HepG2 (cell line): ENCODE data around the gene CAPN9. TPM values are rescaled to one million over a fixed set of nuclear protein-coding genes. Genes with fewer than 3 reads are reported as not detected.

Experiments
- ATAC-seq: fragments of 200-7000 bp; cut with Tn5 transposase; 3 replicates; pipeline ENCODE4 v1.9.1; 2020; ENCODE audit warnings: mild to moderate bottlenecking, moderate library complexity
- BruUV-seq: library from RNA; stranded (reverse); fragments of 400-500 nt; replicated peaks from 2 replicates; lab custom pipeline; 2021; lab: Mats Ljungman, UMichigan
- CTCF ChIA-PET: fragments of 300-600 bp; formaldehyde crosslinking; extraction: SDS; loops from one replicate; lab custom pipeline; 2021; ENCODE audit warnings: low total read pairs, inconsistent platforms, low intra/inter-chr PET ratio; lab: Yijun Ruan, JAX
- POLR2A ChIA-PET: fragments of 350-600 bp; sonication (Branson Sonifier 250); formaldehyde crosslinking; loops from one replicate; lab custom pipeline; 2020; ENCODE audit warnings: antibody characterized with exemption, inconsistent platforms; lab: Yijun Ruan, JAX
- DNase-seq: peaks from one replicate; pipeline ENCODE4 v3.0.0-alpha.2; 2015; ENCODE audit warnings: low spot score
- FAIRE-seq: peaks from 3 replicates; lab custom pipeline; 2011; peaks lifted over from hg19 to GRCh38; lab: Jason Lieb, UNC
- H2AFZ ChIP-seq: one replicate; pipeline ENCODE4 v1.6.1; 2011; ENCODE audit warnings: low read length, inconsistent platforms
- H3K27ac ChIP-seq: fragments of 300-600 bp; 3 replicates; pipeline ENCODE4 v1.8.0; 2011; ENCODE audit warnings: mixed run types, mild to moderate bottlenecking, mixed read lengths, low read length, inconsistent platforms; ENCODE audit not compliant: insufficient read depth; ENCODE audit errors: extremely low read length
- H3K27me3 ChIP-seq, 2 experiments: fragments of 200-600 bp in 1 of 2; 2 replicates in 1 of 2; 3 replicates in 1 of 2; pipeline versions ENCODE4 v1.6.0 to v1.8.0; 2011; ENCODE audit warnings: low read length in 2 of 2, mild to moderate bottlenecking in 2 of 2, moderate library complexity in 2 of 2, inconsistent platforms in 1 of 2; ENCODE audit not compliant: insufficient read depth in 2 of 2, control insufficient read depth in 1 of 2
- H3K36me3 ChIP-seq, 2 experiments: fragments of 200-600 bp in 1 of 2; replicated peaks in 1 of 2; 2 replicates in 1 of 2; 3 replicates in 1 of 2; pipeline versions ENCODE4 v1.5.1 to v1.8.0; 2011; ENCODE audit warnings: low read length in 2 of 2, inconsistent platforms in 1 of 2; ENCODE audit not compliant: insufficient read depth in 2 of 2, control insufficient read depth in 1 of 2
- H3K4me1 ChIP-seq: 2 replicates; pipeline ENCODE4 v1.5.1; 2012; ENCODE audit warnings: low read length, inconsistent platforms; ENCODE audit not compliant: insufficient read depth
- H3K4me2 ChIP-seq: 2 replicates; pipeline ENCODE4 v1.6.0; 2011; ENCODE audit warnings: low read depth, low read length, inconsistent platforms
- H3K4me3 ChIP-seq, 3 experiments: fragments of 200-600 bp in 1 of 3; sonication (generic), shearing (Covaris generic) in 1 of 3; replicated peaks in 1 of 3; 2 replicates each; pipeline ENCODE4 v1.5.1; 2011 to 2016; ENCODE audit warnings: low read length in 3 of 3, inconsistent platforms in 2 of 3, low read depth in 2 of 3, mild to moderate bottlenecking in 2 of 3, control low read depth in 1 of 3, mixed read lengths in 1 of 3; ENCODE audit not compliant: insufficient read depth in 1 of 3
- H3K79me2 ChIP-seq: one replicate; pipeline ENCODE4 v1.6.1; 2011; ENCODE audit warnings: low read length, inconsistent platforms; ENCODE audit not compliant: insufficient read depth
- H3K9ac ChIP-seq: 2 replicates; pipeline ENCODE4 v1.6.0; 2011; ENCODE audit warnings: mild to moderate bottlenecking, low read depth, low read length, inconsistent platforms; ENCODE audit not compliant: insufficient read depth
- H3K9me3 ChIP-seq: 2 replicates; pipeline ENCODE4 v1.5.1; 2012; ENCODE audit warnings: mild to moderate bottlenecking, low read length
- H4K20me1 ChIP-seq: 2 replicates; pipeline ENCODE4 v1.6.0; 2011; ENCODE audit warnings: inconsistent platforms, mild to moderate bottlenecking, low read length, moderate library complexity; ENCODE audit not compliant: insufficient read depth
- ATF7-NPFF ChIP-seq: sonication (generic); formaldehyde crosslinking; IDR thresholded peaks from 2 replicates; pipeline ENCODE4 v1.8.1; 2023; ENCODE audit warnings: mild to moderate bottlenecking, low read depth, missing genetic modification reagents, moderate library complexity
- CTCF ChIP-seq: sonication (generic); formaldehyde crosslinking; IDR thresholded peaks from 2 replicates; pipeline ENCODE4 v1.5.0; 2020; ENCODE audit warnings: mild to moderate bottlenecking, missing genetic modification reagents, moderate library complexity
- ERF ChIP-seq: IDR thresholded peaks from 2 replicates; pipeline ENCODE4 v1.6.1; 2018; ENCODE audit warnings: missing biosample characterization, missing genetic modification reagents
- ESRRA ChIP-seq: sonication (generic); formaldehyde crosslinking; IDR thresholded peaks from 2 replicates; pipeline ENCODE4 v1.5.1; 2020; ENCODE audit warnings: mild to moderate bottlenecking, low read depth, missing genetic modification reagents
- FOXA1 ChIP-seq, 2 experiments: fragments of 450-650 bp in 1 of 2; sonication (generic) in 1 of 2; formaldehyde crosslinking in 1 of 2; IDR thresholded peaks; 2 replicates each; pipeline versions ENCODE4 v1.4.0 to v1.6.1; 2016 to 2020; ENCODE audit warnings: missing genetic modification reagents in 1 of 2
- FOXA3 ChIP-seq: IDR thresholded peaks from 2 replicates; pipeline ENCODE4 v1.6.1; 2016; ENCODE audit warnings: missing genetic modification reagents, missing compliant biosample characterization
- GATAD2A ChIP-seq: IDR thresholded peaks from 2 replicates; pipeline ENCODE4 v1.6.1; 2016
- HNF4A ChIP-seq: sonication (generic); formaldehyde crosslinking; IDR thresholded peaks from 2 replicates; pipeline ENCODE4 v1.4.0; 2020; ENCODE audit warnings: missing genetic modification reagents
- KLF16 ChIP-seq, 2 experiments: sonication (generic) in 1 of 2; formaldehyde crosslinking in 1 of 2; IDR thresholded peaks; 2 replicates each; pipeline versions ENCODE4 v1.6.1 to v1.8.0; 2016 to 2023; ENCODE audit warnings: missing genetic modification reagents in 2 of 2, missing compliant biosample characterization in 1 of 2
- LCORL ChIP-seq, 2 experiments: fragments of 450-650 bp in 1 of 2; sonication (generic) in 1 of 2; formaldehyde crosslinking in 1 of 2; IDR thresholded peaks; 2 replicates each; pipeline versions ENCODE4 v1.5.0 to v1.6.1; 2017 to 2020; ENCODE audit warnings: antibody characterized with exemption in 1 of 2, missing genetic modification reagents in 1 of 2
- RAD21 ChIP-seq: fragments of 450-650 bp; formaldehyde crosslinking; IDR thresholded peaks from 2 replicates; pipeline ENCODE4 v1.5.0; 2020; ENCODE audit warnings: mild to moderate bottlenecking
- RXRB ChIP-seq: IDR thresholded peaks from 2 replicates; pipeline ENCODE4 v1.6.1; 2016; ENCODE audit warnings: borderline replicate concordance, missing genetic modification reagents, missing compliant biosample characterization
- SALL1 ChIP-seq: sonication (generic); formaldehyde crosslinking; IDR thresholded peaks from 2 replicates; pipeline ENCODE4 v1.8.0; 2022; ENCODE audit warnings: mild to moderate bottlenecking, missing genetic modification reagents
- SMC3 ChIP-seq: IDR thresholded peaks from 2 replicates; pipeline ENCODE4 v1.6.1; 2011; ENCODE audit warnings: low read length, improper control_type of control experiment
- STAG1 ChIP-seq: sonication (generic); formaldehyde crosslinking; IDR thresholded peaks from 2 replicates; pipeline ENCODE4 v1.4.0; 2020; ENCODE audit warnings: missing genetic modification reagents
- TCF7L2 ChIP-seq: IDR thresholded peaks from 2 replicates; pipeline ENCODE4 v1.6.1; 2011; ENCODE audit warnings: mild to moderate bottlenecking, low read depth, low read length, moderate library complexity
- THAP11 ChIP-seq: IDR thresholded peaks from 2 replicates; pipeline ENCODE4 v1.6.1; 2016; ENCODE audit warnings: missing biosample characterization, missing genetic modification reagents
- TSC22D2 ChIP-seq: sonication (generic); formaldehyde crosslinking; IDR thresholded peaks from 2 replicates; pipeline ENCODE4 v1.5.1; 2020; ENCODE audit warnings: missing genetic modification reagents, mild to moderate bottlenecking, borderline replicate concordance
- ZNF430 ChIP-seq: sonication (generic); formaldehyde crosslinking; IDR thresholded peaks from 2 replicates; pipeline ENCODE4 v1.9.0; 2021; ENCODE audit warnings: mild to moderate bottlenecking, missing genetic modification reagents
- WGBS: methylation state at CpG from one replicate; pipeline ENCODE4 v1.1.6; 2017; ENCODE audit warnings: low lambda C conversion rate; 5-methylcytosine and 5-hydroxymethylcytosine counted together
- in situ Hi-C: cut with HindIII; loops from 2 replicates; pipeline ENCODE4 v1.10.0; 2017; ENCODE audit warnings: low pct_unique_long_range_greater_than_20kb; ENCODE audit not compliant: extremely low pct_ligation_motif_present
- intact Hi-C: fragments of 100-400 bp; cut with micrococcal nuclease; formaldehyde crosslinking; loops from one replicate; pipeline ENCODE4 v1.10.0; 2022; ENCODE audit not compliant: unreplicated experiment
- polyA plus RNA-seq, 8 experiments: library from polyadenylated mRNA; depleted of rRNA in 3 of 8; stranded (reverse) in 7 of 8; unstranded in 1 of 8; fragments of >200 nt; fragmentation: Illumina TruSeq in 4 of 8; extraction: Trizol in 4 of 8; gene quantifications; 2 replicates each; pipeline versions ENCODE4 v1.2.1 to v1.2.3, GENCODE V29; 2011 to 2016; ENCODE audit warnings: low read depth in 4 of 8, missing spikeins in 1 of 8, mixed read lengths in 1 of 8; ENCODE audit not compliant: insufficient read depth in 1 of 8
- total RNA-seq, 5 experiments: library from RNA; depleted of rRNA; stranded (reverse); fragments of >200 nt; fragmentation: Illumina TruSeq; extraction: Trizol; gene quantifications; 2 replicates each; pipeline ENCODE4 v1.2.3, GENCODE V29; 2016; ENCODE audit warnings: low read depth in 1 of 5
- TF ChIP-seq, protein P1 (sequence below), 2 experiments: sonication (generic) in 1 of 2; formaldehyde crosslinking in 1 of 2; IDR thresholded peaks; 2 replicates each; pipeline versions ENCODE4 v1.4.0 to v1.6.1; 2018 to 2020; ENCODE audit warnings: missing genetic modification reagents in 2 of 2, borderline replicate concordance in 1 of 2, low read depth in 1 of 2, mild to moderate bottlenecking in 1 of 2, missing biosample characterization in 1 of 2
- TF ChIP-seq, protein P2 (sequence below): sonication (generic); formaldehyde crosslinking; conservative IDR thresholded peaks from 2 replicates; pipeline ENCODE4 v1.4.0; 2020; ENCODE audit warnings: missing genetic modification reagents

The CAPN9 gene
- total and polyA plus RNA-seq, 2 of the 13 experiments (the other 11 are each of a cell fraction or from before 2014, with no cell fraction given), result 0.04 to 0.31 TPM

DNA sequence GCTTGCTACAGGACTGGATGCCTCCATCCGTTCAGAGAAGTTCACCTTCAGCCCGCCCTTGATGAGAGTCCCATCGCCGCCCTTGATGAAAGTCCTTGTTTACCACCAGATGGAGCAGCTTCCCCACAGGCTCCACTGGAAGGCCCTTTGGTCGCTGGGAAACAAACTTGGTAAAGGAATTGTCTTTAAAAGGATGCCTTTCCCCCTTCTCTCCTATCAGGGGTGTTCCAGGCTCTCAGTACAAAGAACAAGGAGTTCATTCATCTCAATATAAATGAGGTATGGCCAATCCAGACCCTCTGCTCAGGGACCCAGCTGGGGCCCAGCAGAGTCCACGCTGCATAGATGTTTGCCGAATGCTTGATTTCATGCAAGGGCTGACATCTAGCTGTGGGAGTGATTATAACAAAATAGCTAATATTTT, 50.8 kb downstream of the CAPN9 start:
- POLR2A ChIA-PET, result no interaction called here
- no TSS peak for BruUV-seq
- CTCF ChIA-PET, result interaction anchor here (1.6 to 2.4 kb wide), 5 partner anchors 120 to 413 kb away, joined by 6 to 14 read pairs (median 10); partner anchors contain the start of genes ARV1 and TTC13

More for the DNA sequence above, 50.8 kb downstream of the CAPN9 start:
- Histone ChIP-seq H3K27me3 (peaks cover 0 to 10% of the 10 kb centered on the region in 2 experiments; a peak in 1 of 5 replicates), H4K20me1 (no peaks in the 10 kb centered on the region), H3K4me2 (peak overlapping the region; percentile 51), H3K9me3 (no peaks in the 10 kb centered on the region), H3K79me2 (no peaks in the 10 kb centered on the region), H3K9ac (no peak overlapping the region), H3K27ac (no peak overlapping the region), H3K4me3 (no peak overlapping the region; a peak in 1 of 6 replicates), H3K36me3 (no peaks in the 10 kb centered on the region), H3K4me1 (peaks cover 22% of the 10 kb centered on the region), H2AFZ (no peak overlapping the region)
- WGBS, result 17% methylated on average over 7 of the region's 7 CpGs
- intact Hi-C loops, result loop anchor here (1.0 to 5.0 kb wide), 4 partner anchors 119 to 413 kb away; partner anchors contain the start of gene ARV1
- peak; percentile 62 for DNase-seq
- TF ChIP-seq ZNF430 (CRISPR knock-in tag) (no peak), FOXA3 (CRISPR knock-in tag) (peak; percentile 43), RAD21 (CRISPR knock-in tag) (peak; percentile 75), THAP11 (CRISPR knock-in tag) (0 out of 2 replicates have a peak, but pooled peaks have one; percentile 38), LCORL (IDR thresholded peaks at IDR 0.05) (no peak), LCORL (CRISPR knock-in tag; IDR thresholded peaks at IDR 0.05) (0 out of 2 replicates have a peak, but pooled peaks have one; percentile 29), SMC3 (peak; percentile 93), RXRB (CRISPR knock-in tag) (0 out of 2 replicates have a peak, but pooled peaks have one; percentile 36), ESRRA (CRISPR knock-in tag) (peak; percentile 69; the same call in 1 of the 2 replicates), GATAD2A (CRISPR knock-in tag) (0 out of 2 replicates have a peak, but pooled peaks have one; percentile 22), FOXA1 (IDR thresholded peaks at IDR 0.05) (no peak), FOXA1 (CRISPR knock-in tag; IDR thresholded peaks at IDR 0.05) (0 out of 2 replicates have a peak, but pooled peaks have one; percentile 15), TCF7L2 (no peak), KLF16 (CRISPR knock-in tag; IDR thresholded peaks at IDR 0.05) (0 out of 4 replicates have a peak, but pooled peaks of 1 of the 2 experiments have one; percentile 36), HNF4A (CRISPR knock-in tag) (peak; percentile 25; the same call in 1 of the 2 replicates), TSC22D2 (CRISPR knock-in tag) (no peak), ERF (CRISPR knock-in tag) (0 out of 2 replicates have a peak, but pooled peaks have one; percentile 25), CTCF (CRISPR knock-in tag) (peak; percentile 88), ATF7-NPFF (CRISPR knock-in tag) (0 out of 2 replicates have a peak, but pooled peaks have one; percentile 49), SALL1 (CRISPR knock-in tag) (peak; percentile 21; the same call in 1 of the 2 replicates), STAG1 (peak; percentile 89)
- TF ChIP-seq, protein P1, sequence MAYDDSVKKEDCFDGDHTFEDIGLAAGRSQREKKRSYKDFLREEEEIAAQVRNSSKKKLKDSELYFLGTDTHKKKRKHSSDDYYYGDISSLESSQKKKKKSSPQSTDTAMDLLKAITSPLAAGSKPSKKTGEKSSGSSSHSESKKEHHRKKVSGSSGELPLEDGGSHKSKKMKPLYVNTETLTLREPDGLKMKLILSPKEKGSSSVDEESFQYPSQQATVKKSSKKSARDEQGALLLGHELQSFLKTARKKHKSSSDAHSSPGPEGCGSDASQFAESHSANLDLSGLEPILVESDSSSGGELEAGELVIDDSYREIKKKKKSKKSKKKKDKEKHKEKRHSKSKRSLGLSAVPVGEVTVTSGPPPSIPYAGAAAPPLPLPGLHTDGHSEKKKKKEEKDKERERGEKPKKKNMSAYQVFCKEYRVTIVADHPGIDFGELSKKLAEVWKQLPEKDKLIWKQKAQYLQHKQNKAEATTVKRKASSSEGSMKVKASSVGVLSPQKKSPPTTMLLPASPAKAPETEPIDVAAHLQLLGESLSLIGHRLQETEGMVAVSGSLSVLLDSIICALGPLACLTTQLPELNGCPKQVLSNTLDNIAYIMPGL (CRISPR knock-in tag; IDR thresholded peaks at IDR 0.05; ENCODE audit: borderline replicate concordance in 1 of 2, low read depth in 1 of 2), result 0 out of 4 replicates have a peak, but pooled peaks of 1 of the 2 experiments have one; percentile 41
- TF ChIP-seq, protein P2, sequence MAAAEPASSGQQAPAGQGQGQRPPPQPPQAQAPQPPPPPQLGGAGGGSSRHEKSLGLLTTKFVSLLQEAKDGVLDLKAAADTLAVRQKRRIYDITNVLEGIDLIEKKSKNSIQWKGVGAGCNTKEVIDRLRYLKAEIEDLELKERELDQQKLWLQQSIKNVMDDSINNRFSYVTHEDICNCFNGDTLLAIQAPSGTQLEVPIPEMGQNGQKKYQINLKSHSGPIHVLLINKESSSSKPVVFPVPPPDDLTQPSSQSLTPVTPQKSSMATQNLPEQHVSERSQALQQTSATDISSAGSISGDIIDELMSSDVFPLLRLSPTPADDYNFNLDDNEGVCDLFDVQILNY (CRISPR knock-in tag), result no peak
- in situ Hi-C loops, result loop anchor here (25.0 kb wide), 1 partner anchor 414 kb away; no protein-coding TSS in a partner anchor
- peak; percentile 82 for FAIRE-seq
- ATAC-seq, result peak; percentile 92
